HepG2 (cell line): Measurements from ENCODE around the gene ARHGAP32. TPM values are rescaled to one million over a fixed set of nuclear protein-coding genes. Genes with fewer than 3 reads are reported as not detected.

Source experiments
- ATAC-seq: fragments of 200-7000 bp; cut with Tn5 transposase; 3 replicates; pipeline ENCODE4 v1.9.1; 2020; ENCODE audit warnings: mild to moderate bottlenecking, moderate library complexity
- BruUV-seq: library from RNA; stranded (reverse); fragments of 400-500 nt; replicated peaks from 2 replicates; lab custom pipeline; 2021; lab: Mats Ljungman, UMichigan
- CTCF ChIA-PET: fragments of 300-600 bp; formaldehyde crosslinking; extraction: SDS; loops from one replicate; lab custom pipeline; 2021; ENCODE audit warnings: low total read pairs, inconsistent platforms, low intra/inter-chr PET ratio; lab: Yijun Ruan, JAX
- POLR2A ChIA-PET: fragments of 350-600 bp; sonication (Branson Sonifier 250); formaldehyde crosslinking; loops from one replicate; lab custom pipeline; 2020; ENCODE audit warnings: antibody characterized with exemption, inconsistent platforms; lab: Yijun Ruan, JAX
- DNase-seq: peaks from one replicate; pipeline ENCODE4 v3.0.0-alpha.2; 2015; ENCODE audit warnings: low spot score
- FAIRE-seq: peaks from 3 replicates; lab custom pipeline; 2011; peaks lifted over from hg19 to GRCh38; lab: Jason Lieb, UNC
- H2AFZ ChIP-seq: one replicate; pipeline ENCODE4 v1.6.1; 2011; ENCODE audit warnings: low read length, inconsistent platforms
- H3K27ac ChIP-seq: fragments of 300-600 bp; 3 replicates; pipeline ENCODE4 v1.8.0; 2011; ENCODE audit warnings: mixed run types, mild to moderate bottlenecking, mixed read lengths, low read length, inconsistent platforms; ENCODE audit not compliant: insufficient read depth; ENCODE audit errors: extremely low read length
- H3K27me3 ChIP-seq, 2 experiments: fragments of 200-600 bp in 1 of 2; 2 replicates in 1 of 2; 3 replicates in 1 of 2; pipeline versions ENCODE4 v1.6.0 to v1.8.0; 2011; ENCODE audit warnings: low read length in 2 of 2, mild to moderate bottlenecking in 2 of 2, moderate library complexity in 2 of 2, inconsistent platforms in 1 of 2; ENCODE audit not compliant: insufficient read depth in 2 of 2, control insufficient read depth in 1 of 2
- H3K36me3 ChIP-seq, 2 experiments: fragments of 200-600 bp in 1 of 2; replicated peaks in 1 of 2; 2 replicates in 1 of 2; 3 replicates in 1 of 2; pipeline versions ENCODE4 v1.5.1 to v1.8.0; 2011; ENCODE audit warnings: low read length in 2 of 2, inconsistent platforms in 1 of 2; ENCODE audit not compliant: insufficient read depth in 2 of 2, control insufficient read depth in 1 of 2
- H3K4me1 ChIP-seq: 2 replicates; pipeline ENCODE4 v1.5.1; 2012; ENCODE audit warnings: low read length, inconsistent platforms; ENCODE audit not compliant: insufficient read depth
- H3K4me2 ChIP-seq: 2 replicates; pipeline ENCODE4 v1.6.0; 2011; ENCODE audit warnings: low read depth, low read length, inconsistent platforms
- H3K4me3 ChIP-seq, 3 experiments: fragments of 200-600 bp in 1 of 3; sonication (generic), shearing (Covaris generic) in 1 of 3; replicated peaks in 1 of 3; 2 replicates each; pipeline ENCODE4 v1.5.1; 2011 to 2016; ENCODE audit warnings: low read length in 3 of 3, inconsistent platforms in 2 of 3, low read depth in 2 of 3, mild to moderate bottlenecking in 2 of 3, control low read depth in 1 of 3, mixed read lengths in 1 of 3; ENCODE audit not compliant: insufficient read depth in 1 of 3
- H3K79me2 ChIP-seq: one replicate; pipeline ENCODE4 v1.6.1; 2011; ENCODE audit warnings: low read length, inconsistent platforms; ENCODE audit not compliant: insufficient read depth
- H3K9ac ChIP-seq: 2 replicates; pipeline ENCODE4 v1.6.0; 2011; ENCODE audit warnings: mild to moderate bottlenecking, low read depth, low read length, inconsistent platforms; ENCODE audit not compliant: insufficient read depth
- H3K9me3 ChIP-seq: 2 replicates; pipeline ENCODE4 v1.5.1; 2012; ENCODE audit warnings: mild to moderate bottlenecking, low read length
- H4K20me1 ChIP-seq: 2 replicates; pipeline ENCODE4 v1.6.0; 2011; ENCODE audit warnings: inconsistent platforms, mild to moderate bottlenecking, low read length, moderate library complexity; ENCODE audit not compliant: insufficient read depth
- AGO2 ChIP-seq: fragments of 200-400 bp; formaldehyde crosslinking; optimal IDR thresholded peaks from 2 replicates; pipeline ENCODE3; 2017; ENCODE audit warnings: mild to moderate bottlenecking, low read depth, low read length, moderate library complexity
- GRHL1 ChIP-seq: sonication (generic); formaldehyde crosslinking; conservative IDR thresholded peaks from 2 replicates; pipeline ENCODE4 v1.8.0; 2022; ENCODE audit warnings: missing genetic modification reagents
- KDM6A ChIP-seq: IDR thresholded peaks from 2 replicates; pipeline ENCODE4 v1.6.1; 2016; ENCODE audit warnings: low read depth
- MTF2 ChIP-seq: sonication (generic); formaldehyde crosslinking; IDR thresholded peaks from 2 replicates; pipeline ENCODE4 v1.5.0; 2020; ENCODE audit warnings: missing genetic modification reagents, borderline replicate concordance
- POLR2AphosphoS2 ChIP-seq: IDR thresholded peaks from 2 replicates; pipeline ENCODE4 v1.6.1; 2011; ENCODE audit warnings: low read depth, low read length, improper control_type of control experiment
- SP5 ChIP-seq: IDR thresholded peaks from 2 replicates; pipeline ENCODE4 v1.6.1; 2016; ENCODE audit warnings: low read depth, borderline replicate concordance
- ZBTB7B ChIP-seq: sonication (generic); formaldehyde crosslinking; IDR thresholded peaks from 2 replicates; pipeline ENCODE4 v1.4.0; 2020; ENCODE audit warnings: missing genetic modification reagents
- ZFP41 ChIP-seq: sonication (generic); formaldehyde crosslinking; IDR thresholded peaks from 2 replicates; pipeline ENCODE4 v1.4.0; 2020; ENCODE audit warnings: mild to moderate bottlenecking, missing genetic modification reagents, borderline replicate concordance
- ZNF326 ChIP-seq: sonication (generic); formaldehyde crosslinking; IDR thresholded peaks from 2 replicates; pipeline ENCODE4 v1.4.0; 2020; ENCODE audit warnings: missing genetic modification reagents, borderline replicate concordance
- ZNF407 ChIP-seq: sonication (generic); formaldehyde crosslinking; IDR thresholded peaks from one replicate; pipeline ENCODE4 v1.5.1; 2020; ENCODE audit warnings: mild to moderate bottlenecking, missing genetic modification reagents; ENCODE audit errors: not compliant biosample characterization
- ZNF549 ChIP-seq: sonication (generic); formaldehyde crosslinking; IDR thresholded peaks from 2 replicates; pipeline ENCODE4 v1.5.0; 2020; ENCODE audit warnings: missing genetic modification reagents
- ZNF891 ChIP-seq: sonication (generic); formaldehyde crosslinking; IDR thresholded peaks from 2 replicates; pipeline ENCODE4 v1.5.0; 2020; ENCODE audit warnings: mild to moderate bottlenecking, missing genetic modification reagents
- ZSCAN9 ChIP-seq: IDR thresholded peaks from 2 replicates; pipeline ENCODE4 v1.6.1; 2016; ENCODE audit warnings: borderline replicate concordance
- in situ Hi-C: cut with HindIII; loops from 2 replicates; pipeline ENCODE4 v1.10.0; 2017; ENCODE audit warnings: low pct_unique_long_range_greater_than_20kb; ENCODE audit not compliant: extremely low pct_ligation_motif_present
- intact Hi-C: fragments of 100-400 bp; cut with micrococcal nuclease; formaldehyde crosslinking; loops from one replicate; pipeline ENCODE4 v1.10.0; 2022; ENCODE audit not compliant: unreplicated experiment
- polyA plus RNA-seq, 8 experiments: library from polyadenylated mRNA; depleted of rRNA in 3 of 8; stranded (reverse) in 7 of 8; unstranded in 1 of 8; fragments of >200 nt; fragmentation: Illumina TruSeq in 4 of 8; extraction: Trizol in 4 of 8; gene quantifications; 2 replicates each; pipeline versions ENCODE4 v1.2.1 to v1.2.3, GENCODE V29; 2011 to 2016; ENCODE audit warnings: low read depth in 4 of 8, missing spikeins in 1 of 8, mixed read lengths in 1 of 8; ENCODE audit not compliant: insufficient read depth in 1 of 8
- total RNA-seq, 5 experiments: library from RNA; depleted of rRNA; stranded (reverse); fragments of >200 nt; fragmentation: Illumina TruSeq; extraction: Trizol; gene quantifications; 2 replicates each; pipeline ENCODE4 v1.2.3, GENCODE V29; 2016; ENCODE audit warnings: low read depth in 1 of 5

The ARHGAP32 gene
- total and polyA plus RNA-seq, 2 of the 13 experiments (the other 11 are each of a cell fraction or from before 2014, with no cell fraction given): 6.3 to 8.2 TPM

- no peak for TF ChIP-seq GRHL1 (CRISPR knock-in tag)
Observed at GRCh38 chr11:129056916-129057315, 135.2 kb downstream of the ARHGAP32 start (continued).

- no peak overlapping the region for H3K9ac ChIP-seq
- in situ Hi-C loops: no loop called here
- no peak overlapping the region for H3K4me3 ChIP-seq
- H2AFZ ChIP-seq: no peak overlapping the region
- no peak overlapping the region for H3K4me2 ChIP-seq
- ChIA-PET CTCF (no interaction called here), POLR2A (no interaction called here)
- FAIRE-seq (no peak), DNase-seq (no peak), ATAC-seq (no peak)
- H3K4me1 ChIP-seq: no peaks in the 10 kb centered on the region
- H3K27ac ChIP-seq: no peak overlapping the region
- no peaks in the 10 kb centered on the region for H3K79me2 ChIP-seq
- intact Hi-C loops: no loop called here
- no peaks in the 10 kb centered on the region for H3K9me3 ChIP-seq
- H4K20me1 ChIP-seq: no peaks in the 10 kb centered on the region
- BruUV-seq: no TSS peak
- no peaks in the 10 kb centered on the region for H3K36me3 ChIP-seq
- no peaks in the 10 kb centered on the region for H3K27me3 ChIP-seq
- TF ChIP-seq ZNF549 (CRISPR knock-in tag): no peak
- TF ChIP-seq ZFP41 (CRISPR knock-in tag): no peak
- no peak for TF ChIP-seq AGO2
- no peak for TF ChIP-seq ZNF407 (CRISPR knock-in tag)
- no peak for TF ChIP-seq MTF2 (CRISPR knock-in tag)
- TF ChIP-seq KDM6A: no peak
- TF ChIP-seq SP5 (CRISPR knock-in tag): no peak
- TF ChIP-seq ZSCAN9 (CRISPR knock-in tag): no peak
- no peak for TF ChIP-seq POLR2AphosphoS2
- TF ChIP-seq ZNF326: no peak
- no peak for TF ChIP-seq ZNF891
- TF ChIP-seq ZBTB7B (CRISPR knock-in tag): no peak
Observed at GRCh38 chr11:129055196-129055595, 136.9 kb downstream of the ARHGAP32 start.
